Vagina (tissue), 2 donors: Measurements from ENCODE around the gene YWHAH. TPM values are rescaled to one million over a fixed set of nuclear protein-coding genes. Genes with fewer than 3 reads are reported as not detected.

Source experiments
- DNase-seq, 2 donors: peaks; one replicate each; pipeline ENCODE4 v3.0.0-alpha.2; 2017; ENCODE audit errors: extremely low spot score in 2 of 2
- H3K27ac ChIP-seq: fragments of 200-600 bp; sonication (generic); one replicate; pipeline ENCODE4 v1.5.1; 2019
- H3K27me3 ChIP-seq: fragments of 200-600 bp; sonication (generic); one replicate; pipeline ENCODE4 v1.5.1; 2019
- H3K36me3 ChIP-seq, 2 donors: fragments of 200-600 bp; sonication (generic); one replicate each; pipeline ENCODE4 v1.5.1; 2017 to 2019
- H3K4me1 ChIP-seq: fragments of 200-600 bp; sonication (generic); one replicate; pipeline ENCODE4 v1.5.1; 2019
- H3K4me3 ChIP-seq, 2 donors: fragments of 200-600 bp; sonication (generic); 1 replicate in 1 of 2; 2 replicates in 1 of 2; pipeline ENCODE4 v1.5.1; 2016 to 2019
- H3K9me3 ChIP-seq: fragments of 200-600 bp; sonication (generic); one replicate; pipeline ENCODE4 v1.5.1; 2019
- POLR2A ChIP-seq, 2 donors: fragments of 450-650 bp; IDR thresholded peaks; one replicate each; pipeline ENCODE4 v1.6.1; 2017; ENCODE audit warnings: antibody characterized with exemption in 2 of 2, mild to moderate bottlenecking in 2 of 2, moderate library complexity in 2 of 2
- POLR2AphosphoS5 ChIP-seq, 2 donors: sonication (generic); formaldehyde crosslinking; IDR thresholded peaks; one replicate each; pipeline ENCODE4 v1.9.0; 2017; ENCODE audit warnings: antibody characterized with exemption in 2 of 2, mild to moderate bottlenecking in 2 of 2, low read depth in 1 of 2; ENCODE audit not compliant: insufficient read depth in 1 of 2
- intact Hi-C: fragments of 100-400 bp; cut with DNase I; formaldehyde crosslinking; loops from one replicate; pipeline ENCODE4 v1.15.1; 2023
- total RNA-seq: library from RNA; depleted of rRNA; stranded (reverse); fragments of >200 nt; gene quantifications from one replicate; pipeline ENCODE4 v1.2.3, GENCODE V29; 2016
- TF ChIP-seq, protein P1 (sequence below), 3 experiments: fragments of 450-650 bp in 2 of 3; fragments of 200-600 bp in 1 of 3; sonication (generic) in 1 of 3; IDR thresholded peaks; one replicate each; pipeline ENCODE4 v1.5.1; 2017 to 2019; ENCODE audit warnings: antibody characterized with exemption in 3 of 3, mild to moderate bottlenecking in 2 of 3, moderate library complexity in 2 of 3

The YWHAH gene
- total RNA-seq, 1 donor from 2014 or later, result 86.2 TPM

DNA sequence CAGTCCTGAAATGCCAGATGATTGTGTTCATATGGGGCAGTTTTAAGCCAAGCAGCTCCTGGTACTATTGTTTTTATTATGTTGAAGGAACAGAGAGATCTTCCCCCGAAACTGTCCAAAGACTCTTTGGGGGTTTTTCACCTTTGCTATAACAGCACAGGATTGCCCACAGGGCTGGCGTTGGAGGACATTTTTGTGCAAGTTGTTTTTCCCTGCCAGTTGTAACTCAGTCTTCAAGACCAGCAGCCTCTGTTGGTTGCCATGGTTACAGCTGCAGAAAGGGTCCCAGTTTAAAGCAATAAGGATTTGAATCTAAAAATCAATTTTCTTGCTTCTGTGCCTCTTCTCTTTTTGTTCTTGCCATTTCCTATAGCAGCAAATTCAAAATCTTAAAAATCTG lies 45.4 kb upstream of the YWHAH start:
- Histone ChIP-seq H3K36me3 (peaks cover 0 to 35% of the 10 kb centered on the region in 2 donors), H3K27me3 (no peaks in the 10 kb centered on the region), H3K4me3 (no peak overlapping the region), H3K9me3 (no peaks in the 10 kb centered on the region), H3K4me1 (no peaks in the 10 kb centered on the region), H3K27ac (no peak overlapping the region)
- DNase-seq, result no peak
- TF ChIP-seq POLR2A (IDR thresholded peaks at IDR 0.05), result no peak
- TF ChIP-seq, protein P1, sequence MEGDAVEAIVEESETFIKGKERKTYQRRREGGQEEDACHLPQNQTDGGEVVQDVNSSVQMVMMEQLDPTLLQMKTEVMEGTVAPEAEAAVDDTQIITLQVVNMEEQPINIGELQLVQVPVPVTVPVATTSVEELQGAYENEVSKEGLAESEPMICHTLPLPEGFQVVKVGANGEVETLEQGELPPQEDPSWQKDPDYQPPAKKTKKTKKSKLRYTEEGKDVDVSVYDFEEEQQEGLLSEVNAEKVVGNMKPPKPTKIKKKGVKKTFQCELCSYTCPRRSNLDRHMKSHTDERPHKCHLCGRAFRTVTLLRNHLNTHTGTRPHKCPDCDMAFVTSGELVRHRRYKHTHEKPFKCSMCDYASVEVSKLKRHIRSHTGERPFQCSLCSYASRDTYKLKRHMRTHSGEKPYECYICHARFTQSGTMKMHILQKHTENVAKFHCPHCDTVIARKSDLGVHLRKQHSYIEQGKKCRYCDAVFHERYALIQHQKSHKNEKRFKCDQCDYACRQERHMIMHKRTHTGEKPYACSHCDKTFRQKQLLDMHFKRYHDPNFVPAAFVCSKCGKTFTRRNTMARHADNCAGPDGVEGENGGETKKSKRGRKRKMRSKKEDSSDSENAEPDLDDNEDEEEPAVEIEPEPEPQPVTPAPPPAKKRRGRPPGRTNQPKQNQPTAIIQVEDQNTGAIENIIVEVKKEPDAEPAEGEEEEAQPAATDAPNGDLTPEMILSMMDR (IDR thresholded peaks at IDR 0.05), result no peak
- TF ChIP-seq POLR2AphosphoS5 (IDR thresholded peaks at IDR 0.05; ENCODE audit: insufficient read depth in 1 of 2, low read depth in 1 of 2), result no peak
- intact Hi-C loops, result no loop called here

DNA sequence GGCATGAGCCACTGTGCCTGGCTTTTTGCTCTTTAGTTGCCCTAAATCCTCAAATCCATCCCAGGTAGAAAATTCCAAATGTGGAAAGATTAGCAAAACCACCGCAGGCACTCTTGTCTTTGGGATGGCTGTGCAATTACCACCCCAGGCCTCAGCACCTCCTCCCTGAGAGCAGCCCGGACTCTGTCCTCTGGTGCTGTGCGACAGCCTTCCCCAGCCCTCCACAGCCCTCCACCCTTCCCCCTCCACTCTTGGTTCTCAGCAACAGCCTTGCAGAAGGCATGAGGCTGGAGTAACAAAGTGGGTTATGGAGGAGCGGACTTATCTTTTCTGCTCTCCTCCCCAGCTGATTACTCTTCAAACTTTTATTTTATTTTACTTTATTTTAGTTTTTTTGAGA lies 44.7 kb upstream of the YWHAH start:
- Histone ChIP-seq H3K36me3 (peaks cover 0 to 41% of the 10 kb centered on the region in 2 donors), H3K9me3 (no peaks in the 10 kb centered on the region), H3K27me3 (no peaks in the 10 kb centered on the region), H3K4me3 (no peak overlapping the region), H3K27ac (no peak overlapping the region), H3K4me1 (no peaks in the 10 kb centered on the region)
- TF ChIP-seq, protein P1 (IDR thresholded peaks at IDR 0.05), result no peak
- TF ChIP-seq POLR2AphosphoS5 (IDR thresholded peaks at IDR 0.05; ENCODE audit: insufficient read depth in 1 of 2, low read depth in 1 of 2), result no peak
- no peak for TF ChIP-seq POLR2A (IDR thresholded peaks at IDR 0.05)
- intact Hi-C loops, result no loop called here
- DNase-seq, result no peak

DNA sequence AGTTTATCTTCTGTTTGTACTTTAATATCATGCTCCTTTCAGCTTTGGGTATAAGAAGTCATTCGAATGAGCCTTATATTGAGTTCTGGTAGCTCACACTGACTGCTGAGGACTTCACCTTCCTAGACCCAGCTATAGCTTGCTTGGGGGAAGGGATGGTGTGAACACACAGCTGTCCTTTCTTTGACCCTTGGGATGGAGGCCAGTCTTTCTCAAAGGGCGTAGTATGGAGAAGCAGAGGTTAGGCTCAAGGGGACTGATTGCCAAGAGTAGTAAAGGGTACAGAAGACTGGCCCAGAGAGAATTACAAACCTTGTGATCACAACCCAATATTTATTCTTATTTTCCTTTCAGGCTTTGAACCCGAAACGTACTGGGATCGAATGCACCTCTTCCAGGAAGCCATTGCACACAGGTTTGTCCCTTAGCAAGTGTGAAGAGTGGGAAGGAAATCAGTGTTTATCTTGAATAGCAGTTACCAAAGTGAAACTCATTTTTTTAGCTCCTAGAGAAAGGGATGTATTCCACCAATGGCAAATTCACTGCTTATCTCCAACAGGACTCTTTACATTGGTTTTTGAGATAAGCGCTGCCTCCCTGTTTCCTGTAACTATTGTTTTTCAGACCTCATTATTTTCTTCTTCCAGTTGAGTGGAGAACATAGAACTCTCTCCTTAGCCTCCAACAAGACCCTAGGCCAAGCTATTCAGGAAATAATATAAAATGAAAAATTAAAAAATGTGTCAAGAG lies 42.8 kb upstream of the YWHAH start:
- Histone ChIP-seq H3K36me3 (peaks cover 0 to 45% of the 10 kb centered on the region in 2 donors), H3K9me3 (no peaks in the 10 kb centered on the region), H3K4me1 (no peaks in the 10 kb centered on the region), H3K4me3 (no peak overlapping the region), H3K27me3 (no peaks in the 10 kb centered on the region), H3K27ac (no peak overlapping the region)
- no peak for TF ChIP-seq POLR2AphosphoS5 (IDR thresholded peaks at IDR 0.05; ENCODE audit: insufficient read depth in 1 of 2, low read depth in 1 of 2)
- no peak for TF ChIP-seq POLR2A (IDR thresholded peaks at IDR 0.05)
- TF ChIP-seq, protein P1 (IDR thresholded peaks at IDR 0.05), result no peak
- no peak for DNase-seq
- intact Hi-C loops, result no loop called here

DNA sequence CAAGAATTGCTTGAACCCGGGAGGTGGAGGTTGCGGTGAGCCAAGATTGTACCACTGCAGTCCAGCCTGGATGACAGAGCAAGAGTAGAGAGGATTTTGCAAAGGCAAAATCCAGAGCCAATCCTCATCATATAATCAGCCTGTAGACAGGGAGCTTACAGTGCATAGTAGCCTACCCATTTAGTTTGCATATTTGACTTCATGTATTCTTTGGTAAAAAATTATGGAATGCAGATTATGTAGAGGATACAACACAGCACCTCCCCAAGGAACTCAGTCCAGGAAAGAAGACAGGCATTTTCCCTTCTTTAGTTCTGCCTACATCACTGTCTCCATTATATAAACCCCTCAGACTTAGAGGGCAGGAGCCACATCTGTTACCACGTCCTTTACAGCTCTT lies 39.7 kb upstream of the YWHAH start:
- DNase-seq, result no peak
- Histone ChIP-seq H3K27me3 (no peaks in the 10 kb centered on the region), H3K4me1 (no peaks in the 10 kb centered on the region), H3K36me3 (peaks cover 0 to 31% of the 10 kb centered on the region in 2 donors), H3K27ac (no peak overlapping the region), H3K4me3 (no peak overlapping the region), H3K9me3 (no peaks in the 10 kb centered on the region)
- TF ChIP-seq POLR2AphosphoS5 (IDR thresholded peaks at IDR 0.05; ENCODE audit: insufficient read depth in 1 of 2, low read depth in 1 of 2) (no peak), POLR2A (IDR thresholded peaks at IDR 0.05) (no peak)
- TF ChIP-seq, protein P1 (IDR thresholded peaks at IDR 0.05), result no peak
- intact Hi-C loops, result no loop called here

DNA sequence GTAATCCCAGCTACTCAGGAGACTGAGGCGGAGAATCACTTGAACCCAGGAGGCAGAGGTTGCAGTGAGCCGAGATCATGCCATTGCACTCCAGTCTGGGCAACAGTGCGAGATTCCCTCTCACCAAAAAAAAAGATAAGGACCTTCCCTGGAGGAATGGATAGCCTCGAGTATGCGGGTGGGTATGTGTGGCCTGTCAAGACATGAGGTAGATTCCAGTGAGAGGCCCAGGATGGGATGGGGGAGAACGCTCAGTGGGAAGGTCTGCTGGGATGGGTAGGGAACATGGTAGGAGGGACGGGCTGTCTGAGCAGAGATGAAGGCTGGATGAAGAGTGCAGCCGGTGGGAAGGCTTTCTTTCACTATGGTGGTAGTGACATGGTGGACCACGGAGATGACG lies 39.0 kb upstream of the YWHAH start:
- intact Hi-C loops, result no loop called here
- Histone ChIP-seq H3K27me3 (no peaks in the 10 kb centered on the region), H3K9me3 (no peaks in the 10 kb centered on the region), H3K4me1 (no peaks in the 10 kb centered on the region), H3K36me3 (peaks cover 0 to 36% of the 10 kb centered on the region in 2 donors), H3K4me3 (no peak overlapping the region), H3K27ac (no peak overlapping the region)
- no peak for DNase-seq
- TF ChIP-seq POLR2AphosphoS5 (IDR thresholded peaks at IDR 0.05; ENCODE audit: insufficient read depth in 1 of 2, low read depth in 1 of 2) (no peak), POLR2A (IDR thresholded peaks at IDR 0.05) (no peak)
- TF ChIP-seq, protein P1 (IDR thresholded peaks at IDR 0.05), result no peak
